ENCODE results near the gene SEMA6A. TPM values are rescaled to one million over a fixed set of nuclear protein-coding genes. Genes with fewer than 3 reads are reported as not detected.
A peak's percentile ranks its signal among the peaks of the same experiment; 100 is the strongest.

Gene SEMA6A
- 112 TPM for polyA plus RNA-seq (2012; ENCODE audit: insufficient read depth, insufficient read length, low read depth)

GRCh38 chr5:116574367-116575325 is at the start of gene SEMA6A:
Gene SEMA6A, minus strand, starts transcription at chr5:116574823. Its CDS starts 69,879 bp downstream, at chr5:116504944.
- DNase-seq, result peak; percentile 94
- H3K27me3 ChIP-seq, result 0 out of 2 replicates have a peak, but pooled peaks cover 3% of the 10 kb centered on the region

DNA sequence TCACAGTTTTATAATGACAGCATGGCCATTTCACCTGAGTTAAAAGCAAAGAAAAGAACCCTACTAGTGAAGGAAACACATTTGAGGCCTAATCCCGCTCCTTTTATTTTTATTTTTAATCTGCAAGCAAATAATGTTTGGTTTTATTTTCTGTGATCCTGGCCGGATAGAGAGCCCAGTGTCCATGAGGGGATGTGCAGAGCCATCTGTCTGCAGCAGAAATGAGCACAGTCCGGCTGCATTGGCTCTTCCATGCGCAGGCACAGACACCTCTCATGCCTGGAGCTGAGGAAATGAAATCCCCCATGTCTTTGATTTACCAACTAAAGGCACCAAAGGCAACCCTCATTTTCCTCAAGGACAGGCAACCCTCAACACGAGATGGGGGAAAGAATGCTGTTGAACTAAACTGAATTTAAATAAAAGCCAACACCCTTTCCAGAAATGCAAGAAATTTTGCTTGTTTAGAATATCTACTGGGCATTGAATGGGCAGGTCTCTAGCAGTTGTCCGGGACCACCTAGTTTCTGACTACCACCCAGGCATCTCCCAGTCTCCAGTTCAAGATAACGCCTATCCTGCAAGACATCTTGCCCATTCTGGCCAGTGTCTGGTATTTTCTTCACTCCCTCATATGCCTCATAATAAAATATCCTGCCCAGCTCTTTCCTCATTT is 47.9 kb upstream of the SEMA6A start:
- no peaks in the 10 kb centered on the region for H3K27me3 ChIP-seq
- TF ChIP-seq, protein P1, sequence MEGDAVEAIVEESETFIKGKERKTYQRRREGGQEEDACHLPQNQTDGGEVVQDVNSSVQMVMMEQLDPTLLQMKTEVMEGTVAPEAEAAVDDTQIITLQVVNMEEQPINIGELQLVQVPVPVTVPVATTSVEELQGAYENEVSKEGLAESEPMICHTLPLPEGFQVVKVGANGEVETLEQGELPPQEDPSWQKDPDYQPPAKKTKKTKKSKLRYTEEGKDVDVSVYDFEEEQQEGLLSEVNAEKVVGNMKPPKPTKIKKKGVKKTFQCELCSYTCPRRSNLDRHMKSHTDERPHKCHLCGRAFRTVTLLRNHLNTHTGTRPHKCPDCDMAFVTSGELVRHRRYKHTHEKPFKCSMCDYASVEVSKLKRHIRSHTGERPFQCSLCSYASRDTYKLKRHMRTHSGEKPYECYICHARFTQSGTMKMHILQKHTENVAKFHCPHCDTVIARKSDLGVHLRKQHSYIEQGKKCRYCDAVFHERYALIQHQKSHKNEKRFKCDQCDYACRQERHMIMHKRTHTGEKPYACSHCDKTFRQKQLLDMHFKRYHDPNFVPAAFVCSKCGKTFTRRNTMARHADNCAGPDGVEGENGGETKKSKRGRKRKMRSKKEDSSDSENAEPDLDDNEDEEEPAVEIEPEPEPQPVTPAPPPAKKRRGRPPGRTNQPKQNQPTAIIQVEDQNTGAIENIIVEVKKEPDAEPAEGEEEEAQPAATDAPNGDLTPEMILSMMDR (IDR thresholded peaks at IDR 0.05; ENCODE audit: low read depth, low read length), result no peak

More at GRCh38 chr5:116574367-116575325, at the start of gene SEMA6A:
- Histone ChIP-seq H3K4me1 (no peaks in the 10 kb centered on the region), H3K36me3 (no peaks in the 10 kb centered on the region), H3K4me3 (ENCODE audit: low read depth, low read length) (peak within 1 kb of the TSS; percentile 91), H3K9me3 (no peaks in the 10 kb centered on the region)
- TF ChIP-seq, protein P1 (IDR thresholded peaks at IDR 0.05; ENCODE audit: low read depth, low read length), result peak; percentile 30

DNA sequence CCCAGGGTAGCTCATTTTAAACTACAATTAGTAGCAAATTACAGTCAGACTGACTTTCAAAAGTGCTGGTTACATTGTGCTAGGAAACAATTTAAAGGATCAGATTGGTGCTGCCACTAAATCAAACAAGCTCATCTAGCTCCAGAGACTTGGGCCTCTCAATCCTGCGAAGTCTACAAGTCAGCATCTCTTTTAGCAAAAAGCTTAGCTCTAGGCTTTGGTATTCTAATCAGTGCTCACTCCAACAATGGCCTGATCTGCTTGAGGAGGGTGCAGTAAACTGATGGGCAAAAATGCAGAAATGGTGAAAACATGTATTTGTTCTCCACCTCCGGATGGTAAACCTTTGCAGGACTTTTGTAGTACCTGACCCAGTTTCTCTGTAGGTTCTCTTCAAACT is 47.0 kb upstream of the SEMA6A start:
- H3K27me3 ChIP-seq, result no peaks in the 10 kb centered on the region
- H3K4me3 ChIP-seq (ENCODE audit: low read depth, low read length), result no peak overlapping the region
- no peaks in the 10 kb centered on the region for H3K9me3 ChIP-seq
- DNase-seq, result no peak
- no peaks in the 10 kb centered on the region for H3K36me3 ChIP-seq
- TF ChIP-seq, protein P1 (IDR thresholded peaks at IDR 0.05; ENCODE audit: low read depth, low read length), result no peak
- peaks cover 1% of the 10 kb centered on the region; the same call in 1 of the 2 replicates for H3K4me1 ChIP-seq

More for the DNA sequence above, 47.9 kb upstream of the SEMA6A start:
- Histone ChIP-seq H3K4me1 (peaks cover 6% of the 10 kb centered on the region; the same call in 1 of the 2 replicates), H3K36me3 (no peaks in the 10 kb centered on the region), H3K9me3 (no peaks in the 10 kb centered on the region), H3K4me3 (ENCODE audit: low read depth, low read length) (no peak overlapping the region)
- DNase-seq, result no peak

DNA sequence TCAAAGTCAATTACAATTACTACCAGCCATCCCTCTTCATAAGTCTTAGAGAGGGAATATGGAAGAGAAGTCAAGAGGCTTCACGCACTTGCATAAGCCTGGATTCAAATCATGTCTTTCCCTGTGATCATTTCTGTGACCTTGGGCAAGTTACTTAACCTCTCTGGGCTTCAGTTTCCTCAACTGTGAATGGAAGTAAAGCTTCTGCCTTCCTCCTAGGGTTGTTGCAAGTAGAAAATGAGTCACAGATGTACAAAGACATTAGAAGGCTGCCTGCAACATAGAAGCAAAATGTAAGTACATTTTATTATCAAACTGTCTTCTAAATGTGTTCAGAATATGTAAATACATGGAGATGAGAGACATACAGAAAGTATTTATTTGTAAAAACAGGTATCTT is 42.3 kb upstream of the SEMA6A start:
- Histone ChIP-seq H3K9me3 (no peaks in the 10 kb centered on the region), H3K36me3 (no peaks in the 10 kb centered on the region), H3K27me3 (no peaks in the 10 kb centered on the region), H3K4me1 (no peaks in the 10 kb centered on the region), H3K4me3 (ENCODE audit: low read depth, low read length) (no peak overlapping the region)
- TF ChIP-seq, protein P1 (IDR thresholded peaks at IDR 0.05; ENCODE audit: low read depth, low read length), result no peak
- no peak for DNase-seq

DNA sequence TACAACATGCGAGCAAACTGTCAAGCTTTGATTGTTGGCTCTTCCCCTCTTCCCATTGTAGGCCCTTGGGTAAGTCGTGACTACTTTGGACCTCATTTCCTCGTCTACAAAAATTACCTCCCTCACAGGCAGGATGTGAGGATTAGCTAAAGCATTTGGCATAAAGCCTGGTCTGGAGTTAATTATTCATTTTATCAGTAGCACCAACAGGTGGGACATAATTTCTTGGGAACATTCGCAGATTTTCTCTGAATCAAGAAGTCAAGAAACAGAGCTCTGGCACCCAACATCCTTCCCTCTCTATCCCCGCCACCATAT is 39.9 kb upstream of the SEMA6A start:
- no peaks in the 10 kb centered on the region for H3K27me3 ChIP-seq
- H3K4me1 ChIP-seq, result no peaks in the 10 kb centered on the region
- H3K4me3 ChIP-seq (ENCODE audit: low read depth, low read length), result no peak overlapping the region
- TF ChIP-seq, protein P1 (IDR thresholded peaks at IDR 0.05; ENCODE audit: low read depth, low read length), result no peak
- no peaks in the 10 kb centered on the region for H3K36me3 ChIP-seq
- no peaks in the 10 kb centered on the region for H3K9me3 ChIP-seq
- no peak for DNase-seq

All from BE2C (cell line).